HG03135 (cell line): ENCODE results near the gene ANXA9.

Source experiments
- ATAC-seq: cut with Tn5 transposase; IDR thresholded peaks from one replicate; pipeline ENCODE4 v1.9.1; 2021; ENCODE audit warnings: mild to moderate bottlenecking, moderate library complexity; ENCODE audit not compliant: unreplicated experiment

ANXA9 gene, protein sequence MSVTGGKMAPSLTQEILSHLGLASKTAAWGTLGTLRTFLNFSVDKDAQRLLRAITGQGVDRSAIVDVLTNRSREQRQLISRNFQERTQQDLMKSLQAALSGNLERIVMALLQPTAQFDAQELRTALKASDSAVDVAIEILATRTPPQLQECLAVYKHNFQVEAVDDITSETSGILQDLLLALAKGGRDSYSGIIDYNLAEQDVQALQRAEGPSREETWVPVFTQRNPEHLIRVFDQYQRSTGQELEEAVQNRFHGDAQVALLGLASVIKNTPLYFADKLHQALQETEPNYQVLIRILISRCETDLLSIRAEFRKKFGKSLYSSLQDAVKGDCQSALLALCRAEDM

GRCh38 chr1:150981805-150982712 is at the start of gene ANXA9:
Gene ANXA9, plus strand, starts transcription at chr1:150982292. Its CDS starts 814 bp downstream, at chr1:150983106.
- no peak for ATAC-seq

DNA sequence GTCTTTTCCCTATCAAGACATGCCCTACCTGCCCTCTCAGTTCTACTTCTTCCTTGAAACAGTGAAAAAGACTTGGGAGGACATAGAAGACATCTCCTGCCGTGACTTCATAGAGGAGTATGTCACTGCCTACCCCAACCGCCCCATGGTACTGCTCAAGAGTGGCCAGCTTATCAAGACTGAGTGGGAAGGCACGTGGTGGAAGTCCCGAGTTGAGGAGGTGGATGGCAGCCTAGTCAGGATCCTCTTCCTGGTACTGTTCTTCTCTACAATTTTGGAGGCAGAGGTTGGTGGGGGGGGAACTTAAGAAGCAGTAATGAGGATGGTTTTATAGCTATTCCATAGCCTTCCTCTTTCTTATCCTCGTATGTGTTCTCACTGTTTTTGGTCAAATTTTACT is 37.2 kb upstream of the ANXA9 start:
- no peak for ATAC-seq

- no peak for ATAC-seq
Observed at GRCh38 chr1:150954708-150955107, 27.4 kb upstream of the ANXA9 start.

DNA sequence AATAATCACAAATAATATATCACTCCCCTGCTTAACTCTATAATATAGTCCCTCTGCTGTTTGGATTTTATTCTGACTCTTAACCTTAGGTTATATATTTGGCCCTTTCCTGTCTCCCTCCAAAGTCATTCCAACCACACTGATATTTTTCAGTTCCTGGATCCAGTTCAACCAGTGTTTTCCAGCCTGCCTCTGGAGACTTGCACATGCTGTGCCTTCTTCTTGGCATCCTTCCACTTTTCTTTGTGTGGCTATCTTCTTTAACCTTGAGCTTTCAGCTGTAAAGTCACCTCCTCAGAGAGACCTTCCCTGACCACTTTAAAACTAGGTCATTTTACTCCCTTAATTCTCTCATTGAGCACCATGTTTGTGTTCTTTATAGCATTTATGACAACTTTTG is 26.8 kb upstream of the ANXA9 start:
- no peak for ATAC-seq

DNA sequence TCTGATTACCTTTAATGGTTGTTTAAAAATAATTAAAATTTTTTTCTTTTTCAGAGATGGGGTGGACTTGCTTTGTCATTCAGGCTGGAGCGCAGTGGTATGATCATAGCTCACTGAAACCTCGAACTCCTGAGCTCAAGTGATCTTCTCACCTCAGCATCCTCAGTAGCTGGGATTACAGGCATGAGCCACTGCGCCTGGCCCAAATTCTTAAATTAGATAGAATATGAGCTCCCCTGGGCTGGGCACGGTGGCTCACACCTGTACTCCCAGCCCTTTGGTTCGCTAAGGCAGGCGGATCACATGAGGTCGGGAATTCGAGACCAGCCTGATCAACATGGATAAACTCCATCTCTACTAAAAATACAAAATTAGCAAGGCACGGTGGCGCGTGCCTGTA is 24.4 kb upstream of the ANXA9 start:
- no peak for ATAC-seq

DNA sequence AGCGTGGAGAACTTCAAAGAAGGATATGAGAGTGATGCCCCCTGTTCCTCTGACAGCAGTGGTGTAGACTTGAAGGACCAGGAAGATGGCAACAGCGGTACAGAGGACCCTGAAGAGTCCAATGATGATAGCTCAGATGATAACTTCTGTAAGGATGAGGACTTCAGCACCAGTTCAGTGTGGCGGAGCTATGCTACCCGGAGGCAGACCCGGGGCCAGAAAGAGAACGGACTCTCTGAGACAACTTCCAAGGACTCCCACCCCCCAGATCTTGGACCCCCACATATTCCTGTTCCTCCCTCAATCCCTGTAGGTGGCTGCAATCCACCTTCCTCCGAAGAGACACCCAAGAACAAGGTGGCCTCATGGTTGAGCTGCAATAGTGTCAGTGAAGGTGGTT is 21.4 kb upstream of the ANXA9 start:
- no peak for ATAC-seq

GRCh38 chr1:150961756-150962155 is 20.3 kb upstream of the ANXA9 start:
- ATAC-seq = no peak

GRCh38 chr1:150963321-150964163 is 18.6 kb upstream of the ANXA9 start:
- ATAC-seq = no peak

- ATAC-seq = no peak
Observed at GRCh38 chr1:150964164-150964489, 18.0 kb upstream of the ANXA9 start.

DNA sequence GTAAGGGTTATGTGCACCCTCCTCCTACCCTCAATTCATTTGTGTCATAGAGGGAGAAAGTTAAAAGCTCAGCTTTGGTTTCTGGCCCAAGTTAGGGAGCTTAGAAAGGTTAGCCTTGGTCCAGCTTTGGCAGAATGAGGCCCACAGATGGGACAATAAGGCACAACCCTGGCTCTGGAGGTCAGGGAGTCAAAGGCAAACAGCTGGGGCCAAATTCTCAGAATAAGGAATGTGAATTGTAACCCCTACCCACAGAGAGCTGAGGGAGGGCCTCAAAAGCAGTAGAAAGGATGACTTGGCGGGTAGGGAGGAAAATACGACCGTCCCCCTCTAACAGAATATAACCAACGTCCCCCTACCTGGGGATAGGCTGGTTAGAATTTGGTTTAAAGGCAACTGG is 16.5 kb upstream of the ANXA9 start:
- ATAC-seq = no peak

GRCh38 chr1:150966011-150966410 is 16.1 kb upstream of the ANXA9 start:
- ATAC-seq = no peak

DNA sequence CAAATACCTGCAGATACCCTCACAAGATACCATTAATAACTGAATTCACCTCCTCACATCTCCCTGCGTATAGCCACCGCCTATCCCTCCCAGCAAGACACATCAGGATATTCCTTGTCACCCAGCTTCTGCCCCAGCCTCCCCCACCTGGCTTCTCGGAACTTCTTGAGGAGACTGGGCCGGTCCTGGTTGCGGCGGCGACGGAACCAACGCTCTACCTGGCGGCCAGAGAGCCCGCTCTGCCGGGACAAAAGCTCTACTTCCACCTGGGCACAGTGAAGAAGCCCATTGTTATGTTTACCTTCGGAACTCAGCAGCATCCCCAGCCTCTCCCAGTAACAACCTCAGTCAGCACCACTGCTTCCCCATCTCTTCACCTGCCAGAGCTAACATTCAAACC is 14.2 kb upstream of the ANXA9 start:
- no peak for ATAC-seq

DNA sequence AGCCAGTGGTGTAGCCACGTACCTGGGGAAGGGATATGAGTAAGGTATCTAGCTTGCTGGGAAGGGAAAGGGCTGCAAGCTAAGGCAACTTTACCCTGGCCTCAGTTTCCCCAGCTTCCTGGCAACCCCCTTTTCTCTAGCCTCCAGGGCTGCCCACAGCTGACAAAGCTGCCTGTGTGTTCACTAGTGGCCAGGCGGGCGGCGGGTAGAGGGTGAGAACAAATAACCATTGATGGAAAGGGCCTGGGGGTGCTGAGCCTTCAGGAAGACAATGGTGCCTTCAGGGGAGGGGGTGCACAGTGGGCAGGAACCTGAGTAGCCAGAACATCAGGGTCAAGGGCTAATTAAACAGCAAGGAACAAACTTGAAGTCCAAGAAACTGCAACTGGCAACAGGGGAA is 13.6 kb upstream of the ANXA9 start:
- ATAC-seq = no peak

GRCh38 chr1:150969626-150970025 is 12.5 kb upstream of the ANXA9 start:
- no peak for ATAC-seq

DNA sequence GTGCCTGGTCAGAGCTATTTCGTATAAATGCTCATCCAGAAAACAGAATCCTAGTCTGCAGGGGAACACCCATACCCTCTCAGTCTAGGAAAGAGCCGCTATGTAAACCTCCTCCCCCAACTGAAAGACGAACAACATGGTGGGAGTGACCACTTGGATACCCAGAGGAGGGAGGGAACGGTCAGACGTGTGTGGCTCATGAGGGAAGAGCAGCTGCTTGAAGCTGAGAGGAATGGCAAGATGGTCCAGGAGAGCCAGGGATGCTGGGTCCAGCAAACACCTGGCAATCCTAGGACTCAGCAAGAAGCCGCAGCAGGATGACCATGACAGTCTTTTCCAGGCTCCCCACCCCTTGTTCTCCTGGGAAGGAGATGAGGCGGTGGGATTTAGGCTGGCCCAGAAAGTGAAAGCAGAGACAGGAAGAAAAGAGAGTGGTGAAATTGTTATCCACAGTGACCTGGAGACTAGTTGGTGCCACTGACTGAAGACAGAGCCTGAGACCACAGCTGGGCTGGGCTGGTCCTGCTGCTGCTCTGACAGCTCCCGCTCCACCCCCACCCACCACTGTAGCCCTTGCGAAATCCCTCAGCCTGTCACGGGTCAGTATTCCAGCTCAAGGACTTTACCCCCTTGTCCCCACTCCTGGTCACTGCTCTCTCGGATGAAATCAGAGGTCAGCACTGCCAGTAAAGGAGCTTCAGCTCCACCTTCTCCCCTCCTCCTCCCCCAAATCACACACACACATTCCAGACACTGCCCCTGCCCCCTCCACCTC is 11.1 kb upstream of the ANXA9 start:
- no peak for ATAC-seq

- ATAC-seq = no peak
Observed at GRCh38 chr1:150971583-150972416, 10.3 kb upstream of the ANXA9 start.

DNA sequence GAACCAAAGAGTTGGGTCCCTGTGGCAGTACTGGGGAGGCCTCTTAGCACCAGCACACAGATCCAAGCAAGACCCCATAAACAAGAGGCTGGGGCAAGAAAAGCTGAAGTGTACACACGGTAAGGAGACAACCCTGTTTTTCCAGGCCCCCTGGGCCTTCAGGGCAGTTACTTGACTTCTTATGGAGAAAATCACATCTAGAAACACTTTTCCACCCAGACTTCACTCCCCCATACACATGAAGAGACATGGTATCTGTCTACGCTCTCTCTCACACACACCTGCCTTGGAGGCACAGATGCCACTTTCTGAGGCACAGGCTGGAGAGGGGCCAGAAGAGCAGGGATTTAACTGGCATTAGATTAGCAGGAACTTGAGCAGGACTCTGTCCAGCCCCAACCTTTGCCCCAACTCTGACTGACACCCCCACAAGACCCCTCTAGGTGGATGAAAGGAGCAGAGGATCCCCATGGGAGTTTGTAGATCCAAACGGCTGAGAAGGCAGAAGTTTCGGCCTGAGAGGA is 9.6 kb upstream of the ANXA9 start:
- ATAC-seq = no peak

- no peak for ATAC-seq
Observed at GRCh38 chr1:150973258-150973835, 8.7 kb upstream of the ANXA9 start.
